Left renal pelvis (tissue), 4 donors: ENCODE data around the gene GPR68. TPM values are rescaled to one million over a fixed set of nuclear protein-coding genes. Genes with fewer than 3 reads are reported as not detected.
"Not testable (repeated sequence)": the region's sequence is repeated elsewhere in the genome, so short reads cannot be mapped to it uniquely, and the experiment has no call there.

Experiments
- DNase-seq, 4 donors: peaks; one replicate each; pipeline ENCODE4 v3.0.0-alpha.2; 2013; ENCODE audit warnings: low read depth in 4 of 4, low spot score in 3 of 4
- polyA plus RNA-seq, 4 donors: library from polyadenylated mRNA; unstranded; fragments of 120-200 nt; gene quantifications; one replicate each; pipeline ENCODE4 v1.2.1, GENCODE V29; 2013; ENCODE audit not compliant: insufficient read length in 4 of 4

The GPR68 gene
- polyA plus RNA-seq, 4 donors, result 0.46 to 3.2 (median 1.5) TPM

DNA sequence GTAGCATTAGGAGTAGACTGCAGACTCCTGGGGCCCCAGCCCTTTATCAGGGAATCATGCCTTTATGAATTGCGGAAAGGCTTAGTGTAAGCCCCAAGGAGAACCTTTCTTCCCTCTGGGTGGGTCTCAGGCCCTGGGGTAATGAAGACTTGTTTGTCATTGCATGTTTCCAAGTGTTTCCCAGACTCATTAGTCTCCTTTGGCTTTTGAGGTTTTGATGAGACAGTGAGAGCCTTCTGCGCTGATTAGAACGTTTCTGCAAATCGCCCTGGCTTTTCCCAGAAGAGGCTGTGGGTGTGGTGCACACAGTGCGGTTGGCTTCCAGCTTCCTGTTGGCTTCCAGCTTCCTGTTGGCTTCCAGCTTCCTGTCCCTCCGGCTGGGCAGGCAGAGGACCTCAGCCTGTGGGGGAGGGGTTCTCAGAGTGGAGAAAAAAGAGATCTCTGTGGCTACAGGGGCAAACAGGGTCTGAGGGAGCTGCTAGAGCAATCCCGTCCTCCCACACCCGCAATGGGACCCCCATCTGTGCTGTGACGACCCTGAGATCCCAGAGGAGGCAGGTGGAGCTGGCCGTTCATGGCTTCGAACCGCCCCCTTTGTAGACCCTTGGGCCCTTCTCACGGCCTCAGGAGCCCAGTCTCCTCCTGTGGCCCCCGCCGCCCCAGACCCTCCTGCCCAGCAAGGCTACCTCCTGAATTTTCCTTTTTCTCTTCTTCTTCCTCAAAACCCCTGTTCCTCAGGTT, 42.1 kb downstream of the GPR68 start:
- DNase-seq, result no peak

DNA sequence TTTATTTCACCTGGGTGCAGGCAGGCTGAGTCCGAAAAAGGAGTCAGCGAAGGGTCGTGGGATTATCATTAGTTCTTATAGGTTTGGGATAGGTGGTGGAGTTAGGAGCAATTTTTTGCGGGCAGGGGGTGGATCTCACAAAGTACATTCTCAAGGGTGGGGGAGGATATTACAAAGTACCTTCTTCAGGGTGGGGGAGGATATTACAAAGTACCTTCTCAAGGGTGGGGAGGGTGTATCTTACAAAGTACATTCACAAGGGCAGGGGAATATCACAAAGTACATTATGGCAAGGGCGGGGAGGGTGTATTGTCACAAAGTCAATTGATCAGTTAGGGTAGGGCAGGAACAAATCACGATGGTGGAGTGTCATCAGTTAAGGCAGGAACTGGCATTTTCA, 43.7 kb downstream of the GPR68 start:
- DNase-seq, result not testable (repeated sequence)

DNA sequence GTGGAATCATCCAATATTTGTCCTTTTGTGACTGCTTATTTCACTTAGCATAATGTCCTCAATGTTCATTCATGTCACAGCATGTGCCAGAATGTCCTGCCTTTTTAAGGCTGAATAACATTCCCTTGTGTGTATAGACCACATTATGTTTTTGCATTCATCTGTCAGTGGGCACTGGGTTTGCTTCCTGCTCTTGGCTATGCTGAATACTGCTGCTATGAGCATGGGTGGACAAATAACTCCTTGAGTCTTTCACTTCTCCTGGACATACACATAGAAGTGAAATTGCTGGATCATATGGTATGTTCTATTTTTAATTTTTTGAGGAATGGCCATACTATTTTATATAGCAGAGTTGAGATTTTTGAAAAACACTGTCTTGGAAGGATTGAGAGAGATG, 46.9 kb downstream of the GPR68 start:
- DNase-seq, result no peak

DNA sequence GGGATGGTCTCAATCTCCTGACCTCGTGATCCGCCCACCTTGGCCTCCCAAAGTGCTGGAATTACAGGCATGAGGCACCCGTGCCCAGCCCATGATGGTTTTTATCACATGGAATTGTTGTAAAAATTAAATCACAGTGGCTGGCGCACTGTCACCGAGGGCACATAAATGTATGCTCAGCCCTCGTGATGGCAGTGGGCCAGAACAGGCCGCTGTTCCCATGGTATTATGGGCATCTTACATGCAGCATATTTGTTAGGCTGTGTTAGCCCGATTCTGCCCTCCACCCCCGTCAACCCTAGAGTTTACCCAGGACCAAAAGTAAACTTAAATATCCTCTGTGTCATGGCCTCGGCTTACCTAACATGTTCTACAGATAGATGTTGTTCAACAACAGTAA, 48.6 kb downstream of the GPR68 start:
- no peak for DNase-seq

DNA sequence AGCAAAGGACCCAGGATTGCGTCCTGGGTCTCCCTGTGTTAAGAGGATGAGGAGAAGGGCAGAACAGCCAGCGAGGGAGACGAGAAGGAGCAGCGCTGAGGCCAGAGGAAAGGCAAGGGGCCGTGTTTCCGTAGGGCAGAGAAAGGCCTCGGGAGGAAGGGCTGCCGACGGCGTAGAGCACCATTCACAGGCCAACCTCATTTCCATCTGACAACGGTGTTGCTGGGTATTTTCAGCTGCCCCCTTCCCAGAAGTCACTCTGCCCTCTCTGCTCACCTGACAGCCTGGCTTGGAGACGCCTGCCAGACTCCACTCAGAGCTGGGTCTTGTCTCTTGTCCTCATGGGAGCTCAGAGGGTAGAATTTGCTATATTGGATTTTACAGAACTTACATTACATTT, 51.4 kb downstream of the GPR68 start:
- DNase-seq, result no peak

DNA sequence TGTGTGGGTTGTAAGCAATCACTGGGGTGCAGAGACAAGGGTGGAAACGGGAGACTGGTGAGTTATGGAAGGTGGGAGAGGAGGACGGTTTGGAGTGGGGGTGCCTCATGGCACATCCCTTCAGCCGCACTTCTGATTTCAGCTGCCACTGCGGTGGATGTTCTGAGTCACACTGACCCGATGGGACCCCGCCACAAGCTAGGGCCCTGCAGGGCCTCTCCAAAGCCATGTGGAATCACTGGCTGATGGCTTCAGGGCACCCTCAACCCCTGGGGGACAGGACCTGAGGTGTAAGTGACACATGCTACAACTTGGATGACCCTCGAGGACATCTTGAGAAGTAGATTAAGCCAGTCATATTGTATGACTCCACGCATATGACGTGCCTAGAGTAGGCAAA, 53.7 kb downstream of the GPR68 start:
- DNase-seq, result no peak

DNA sequence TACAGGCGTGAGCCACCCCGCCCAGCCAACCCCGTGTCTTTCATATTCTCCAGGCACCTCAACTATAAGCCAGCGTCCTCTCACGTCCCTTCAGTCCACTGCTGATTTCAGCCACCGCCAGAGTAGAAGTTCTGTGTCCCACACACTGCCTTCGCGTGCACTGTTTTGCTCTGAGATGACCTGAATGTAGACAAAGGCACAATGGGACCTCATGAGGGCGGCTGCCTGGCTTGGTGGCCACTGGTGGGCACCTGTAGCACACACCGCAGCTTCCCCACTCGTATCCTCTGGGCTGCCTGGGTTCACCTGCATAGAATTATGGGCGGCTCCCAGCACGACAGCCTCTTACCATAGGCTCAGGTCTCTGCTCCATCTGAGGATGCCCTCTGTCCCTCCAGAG, 57.2 kb downstream of the GPR68 start:
- no peak for DNase-seq

DNA sequence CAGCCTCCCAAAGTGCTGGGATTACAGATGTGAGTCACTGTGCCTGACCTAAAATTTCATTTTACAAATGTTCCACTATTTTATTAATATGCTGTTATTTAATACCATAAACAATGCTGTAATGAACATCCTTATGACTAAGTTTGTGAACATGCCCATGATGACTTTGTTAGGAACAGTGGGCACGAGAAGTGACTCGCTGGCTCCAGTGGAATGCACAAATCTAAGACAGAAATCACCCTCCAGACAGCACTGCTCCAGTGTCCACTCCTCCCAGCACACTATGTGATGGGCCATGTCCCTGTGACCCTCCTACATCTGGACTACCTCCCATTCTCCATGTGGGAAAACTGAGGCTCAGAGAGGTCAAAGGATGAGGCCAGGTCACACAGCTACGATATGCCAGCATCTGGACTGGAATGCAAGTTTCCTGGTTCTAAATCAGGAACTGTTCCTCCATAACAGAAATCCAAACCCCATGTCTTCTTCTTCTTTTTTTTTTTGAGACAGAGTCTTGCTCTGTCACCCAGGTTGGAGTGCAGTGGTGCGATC, 57.9 kb downstream of the GPR68 start:
- no peak for DNase-seq

DNA sequence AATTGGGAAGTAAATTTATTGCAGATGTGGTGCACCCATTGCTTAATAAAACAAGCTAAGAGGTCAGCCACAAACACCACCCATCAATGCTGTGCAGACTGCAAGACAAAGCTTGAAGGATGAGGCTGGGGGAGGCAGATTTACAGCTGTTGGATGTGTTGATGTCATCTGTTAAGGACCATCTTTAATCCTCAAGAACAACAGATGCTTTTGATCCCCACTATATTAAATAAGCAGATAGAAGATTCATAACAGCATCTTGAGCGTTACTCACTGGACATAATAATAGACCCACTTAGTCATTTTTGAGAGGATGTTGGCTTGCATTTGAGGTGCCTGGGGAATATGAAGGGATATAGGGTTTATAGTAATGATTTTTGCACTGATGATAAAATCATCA, 58.8 kb downstream of the GPR68 start:
- no peak for DNase-seq

DNA sequence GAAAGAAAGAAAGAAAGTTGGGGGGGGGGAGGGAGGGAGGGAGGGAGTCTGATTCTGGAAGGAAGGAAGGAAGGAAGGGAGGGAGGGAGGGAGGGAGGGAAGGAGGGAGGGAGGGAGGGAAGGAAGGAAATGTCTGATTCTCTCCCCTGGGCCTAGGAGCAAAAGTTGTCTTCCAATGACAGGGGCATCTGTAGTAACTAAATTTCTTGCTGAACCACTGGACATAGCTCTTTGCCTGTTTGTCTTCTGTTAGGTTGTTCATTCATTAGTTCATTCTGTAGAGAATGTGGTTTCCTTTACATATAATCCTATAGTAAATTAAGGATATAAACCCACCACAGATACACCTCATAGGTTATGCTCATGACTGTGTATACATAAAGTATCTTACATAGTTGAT, 59.9 kb downstream of the GPR68 start:
- DNase-seq, result no peak

DNA sequence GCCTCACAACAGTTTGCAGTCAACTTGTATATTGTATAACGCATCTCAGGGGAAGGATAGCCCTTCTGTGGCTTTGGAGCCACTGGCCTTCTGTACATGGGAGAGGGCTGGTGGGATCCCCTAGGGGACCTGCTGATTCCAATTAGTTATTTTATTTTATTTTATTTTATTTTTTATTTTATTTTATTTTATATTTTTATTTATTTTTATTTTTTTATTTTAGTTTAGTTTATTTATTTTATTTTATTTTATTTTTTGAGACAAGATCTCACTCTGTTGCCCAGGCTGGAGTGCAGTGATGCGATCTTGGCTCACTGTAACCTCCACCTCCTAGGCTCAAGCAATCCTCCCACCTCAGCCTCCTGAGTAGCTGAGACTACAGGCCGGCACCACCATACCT, 61.8 kb downstream of the GPR68 start:
- DNase-seq, result not testable (repeated sequence)

Other genes starting within 250 kb of the GPR68 start
- 1 to 10 TPM; 7.4 to 8.9 (median 7.8) TPM for gene RPS6KA5, start 184.1 kb downstream of the GPR68 start, polyA plus RNA-seq
- 10 to 100 TPM; 27.8 to 82.5 (median 74.9) TPM for gene DGLUCY, start 130.6 kb downstream of the GPR68 start, polyA plus RNA-seq
- gene CCDC88C, start 173.1 kb upstream of the GPR68 start, polyA plus RNA-seq, result 10 to 100 TPM in 3 of 4 donors, 1 to 10 TPM in 1; 8.9 to 46.7 (median 32.2) TPM